GM18508 (cell line): Measurements from ENCODE around the gene CLEC5A.
"Not testable (repeated sequence)": the region's sequence is repeated elsewhere in the genome, so short reads cannot be mapped to it uniquely, and the experiment has no call there.

Experiments used
- ATAC-seq: cut with Tn5 transposase; IDR thresholded peaks from one replicate; pipeline ENCODE4 v1.9.1; 2021; ENCODE audit warnings: moderate number of reproducible peaks; ENCODE audit not compliant: insufficient read depth, unreplicated experiment

Gene CLEC5A

DNA sequence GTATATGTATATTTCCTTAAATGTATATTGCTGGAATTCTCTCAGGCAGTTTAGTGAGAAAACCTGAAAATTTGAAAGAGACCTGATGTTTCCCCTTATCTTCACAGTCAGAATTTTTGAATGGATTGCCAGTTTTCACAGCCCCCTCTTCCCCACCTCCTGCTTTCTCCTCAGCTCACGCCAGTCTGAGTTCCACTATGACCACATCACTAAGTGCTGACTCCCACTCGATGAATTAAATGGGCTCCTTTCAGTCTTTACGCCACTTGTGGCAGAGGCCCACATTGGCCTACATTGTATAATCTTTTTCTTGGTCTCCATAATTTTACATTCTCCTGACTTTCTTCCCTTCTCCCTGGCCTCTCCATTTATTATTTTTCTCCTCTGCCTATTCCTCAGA is 3.1 kb upstream of the CLEC5A start:
- no peak for ATAC-seq

DNA sequence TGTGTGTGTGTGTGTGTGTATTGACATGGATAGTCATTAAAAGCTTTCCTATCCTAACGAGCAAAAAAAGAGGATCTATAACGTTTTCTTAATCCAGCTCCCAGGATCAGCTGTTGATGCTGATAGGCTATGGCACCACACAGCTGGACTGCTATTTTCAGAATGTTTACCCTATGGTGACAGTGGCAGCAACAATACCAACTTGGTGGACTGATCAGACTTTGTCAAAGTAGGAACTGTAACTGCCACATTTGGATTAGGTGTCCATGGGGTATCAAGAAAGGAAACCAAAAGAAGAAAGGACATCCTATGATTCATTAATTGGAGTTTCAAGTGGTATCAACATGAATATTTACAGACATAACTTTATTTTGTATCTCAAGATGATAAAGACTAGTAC is 2.7 kb upstream of the CLEC5A start:
- no peak for ATAC-seq

DNA sequence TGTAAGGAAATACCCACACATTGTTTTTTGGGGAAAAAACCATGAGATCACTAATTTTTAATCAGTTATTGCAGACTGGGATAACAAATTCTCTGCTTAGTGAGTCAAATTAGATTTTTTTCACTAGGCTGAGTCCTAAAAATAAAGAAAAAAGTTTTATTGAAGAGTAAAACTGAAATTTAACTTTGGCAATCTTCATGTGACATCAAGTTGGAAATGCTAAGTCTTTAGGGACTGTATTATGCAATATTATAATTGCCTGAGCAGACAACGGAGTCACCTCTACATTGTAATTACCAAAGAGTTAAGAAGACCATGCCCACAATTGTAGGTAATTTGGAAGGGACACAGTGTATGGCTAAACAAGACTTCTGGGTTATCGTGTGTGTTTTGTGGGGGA is 2.2 kb upstream of the CLEC5A start:
- ATAC-seq = no peak

DNA sequence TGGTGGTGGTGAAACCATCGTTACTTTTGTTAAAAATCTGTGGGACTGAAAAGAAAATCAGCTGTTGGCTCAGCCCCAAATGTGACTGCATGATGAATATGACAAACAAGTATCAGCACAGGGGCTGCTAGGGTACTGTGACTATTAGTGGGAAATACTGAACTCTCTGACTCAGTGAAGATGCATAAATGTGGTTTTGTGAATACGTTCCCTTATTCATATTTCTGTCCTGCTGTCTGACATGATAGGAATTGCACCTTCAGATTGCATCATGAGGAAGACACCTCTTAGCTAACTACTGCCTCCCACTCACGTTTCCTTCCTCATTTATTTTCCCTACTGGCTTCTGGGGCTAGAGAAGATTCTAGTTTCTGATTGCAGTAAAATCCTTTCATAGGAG is 1.4 kb downstream of the CLEC5A start:
- no peak for ATAC-seq

DNA sequence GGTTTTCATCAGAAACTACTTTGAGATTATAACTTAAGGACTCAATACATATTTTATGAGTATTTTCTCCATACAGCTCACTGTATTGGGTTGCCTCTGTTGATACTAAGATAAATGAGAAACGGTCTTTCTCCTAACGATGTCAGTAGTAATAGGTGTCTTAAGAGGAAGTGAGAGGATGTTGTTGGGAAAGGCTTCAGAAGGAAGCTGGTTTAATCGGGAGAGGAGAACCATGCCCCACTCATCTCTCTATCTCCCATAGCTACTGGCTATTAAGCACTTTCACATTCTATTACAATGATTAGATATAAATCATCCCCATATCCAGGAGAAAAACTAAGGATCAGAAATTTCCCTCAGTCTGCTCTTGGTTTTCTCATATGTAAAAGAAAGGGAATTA is 2.0 kb downstream of the CLEC5A start:
- ATAC-seq = no peak

DNA sequence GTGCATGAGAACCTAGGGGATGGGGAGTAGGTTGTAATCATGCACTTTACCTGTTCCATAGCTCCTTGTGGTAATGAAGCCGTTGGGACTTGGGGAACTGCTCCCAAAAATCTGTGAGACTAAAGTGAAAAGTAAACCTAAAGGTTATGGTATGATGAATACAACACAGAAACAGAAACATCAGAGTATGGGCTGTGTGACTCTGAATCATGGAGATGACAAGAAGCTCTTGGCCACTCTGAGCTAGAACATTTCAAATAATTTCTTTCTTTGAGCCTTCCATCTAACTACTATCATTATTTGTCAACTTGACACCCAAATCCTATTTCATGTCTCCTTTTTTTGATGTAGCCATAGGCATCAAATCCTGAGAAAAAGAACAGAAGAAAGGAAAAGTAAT is 2.9 kb downstream of the CLEC5A start:
- no peak for ATAC-seq

DNA sequence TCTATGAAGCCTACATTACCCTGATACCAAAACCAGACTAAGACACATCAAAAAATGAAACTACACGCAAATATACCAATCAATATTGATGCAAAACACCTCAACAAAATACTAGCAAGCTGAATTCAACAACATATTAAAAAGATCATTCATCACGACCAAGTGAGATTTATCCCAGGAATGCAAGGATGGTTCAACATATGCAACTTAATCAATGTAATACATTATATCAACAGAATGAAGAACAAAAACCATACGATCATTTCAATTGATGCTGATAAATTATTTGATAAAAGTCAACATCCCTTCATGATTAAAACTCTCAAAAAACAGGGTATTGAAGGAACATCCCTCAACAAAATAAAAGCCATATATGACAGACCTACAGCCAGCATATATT is 5.7 kb downstream of the CLEC5A start:
- no peak for ATAC-seq

DNA sequence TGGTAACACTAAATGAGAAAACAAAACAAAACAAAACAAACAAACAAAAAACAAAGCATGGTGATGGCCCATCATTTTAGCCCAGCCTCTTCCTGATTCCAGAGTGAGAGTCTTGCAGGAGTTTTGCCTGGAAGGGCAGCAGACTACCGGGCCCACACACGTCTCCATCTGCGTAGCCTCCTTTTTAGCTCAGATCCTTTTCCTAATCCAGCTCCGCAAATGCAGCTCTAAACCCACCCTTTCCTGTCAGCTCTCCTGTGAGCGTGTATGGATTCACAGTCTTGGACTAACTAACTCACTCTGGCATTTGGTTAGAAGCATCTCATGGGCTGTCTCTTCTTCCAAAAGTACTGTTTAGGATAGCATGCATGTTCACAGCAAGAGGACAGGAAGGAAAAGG is 16.6 kb downstream of the CLEC5A start:
- no peak for ATAC-seq

DNA sequence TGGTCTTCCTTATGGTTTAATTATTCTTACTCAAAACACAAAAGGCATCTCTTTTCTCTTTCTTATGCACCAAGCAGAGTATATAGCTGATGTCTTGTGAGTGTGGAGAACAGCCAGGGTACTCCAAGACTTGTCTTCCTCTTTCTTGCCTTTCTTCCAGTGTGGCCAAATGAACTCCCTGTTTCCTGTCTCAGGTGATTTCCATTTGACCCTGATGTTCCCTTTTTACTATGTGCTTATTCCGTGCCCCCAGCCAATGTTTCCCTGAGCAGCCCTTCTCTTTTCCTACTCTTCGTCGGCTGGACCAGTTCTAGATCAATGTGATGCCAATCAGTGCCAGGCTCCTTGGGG is 18.0 kb downstream of the CLEC5A start:
- ATAC-seq = no peak

DNA sequence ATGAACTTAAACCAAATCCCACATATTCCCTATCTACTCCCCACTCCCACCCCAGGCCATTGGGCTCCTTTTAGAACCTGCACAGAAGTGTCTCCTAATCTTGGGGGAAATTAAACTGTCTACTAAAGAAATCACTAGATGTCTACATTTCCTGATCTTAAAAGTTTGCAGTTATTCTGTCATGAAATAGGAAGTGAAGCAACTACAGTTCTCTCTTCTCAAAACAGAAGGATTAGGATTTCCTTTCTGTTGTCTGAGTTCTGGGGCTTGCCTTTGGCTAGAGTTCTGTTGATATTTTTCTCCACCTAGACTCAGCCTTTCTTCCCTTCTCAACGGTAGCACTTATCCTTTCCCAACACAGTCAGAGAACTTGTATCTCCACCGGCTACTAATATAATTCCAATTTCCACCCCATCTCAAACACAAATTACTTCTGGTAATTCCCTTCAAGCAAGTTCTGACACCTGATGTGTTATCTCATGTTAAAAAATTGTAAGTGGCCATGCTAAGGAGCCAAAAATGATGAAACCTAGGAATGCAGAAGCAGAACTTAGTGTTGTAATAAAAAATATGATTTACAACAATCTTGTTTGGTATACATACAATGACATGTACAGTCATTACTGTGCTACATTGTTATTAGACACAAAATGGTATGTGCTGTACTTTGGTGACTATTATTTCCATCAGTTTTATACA is 18.5 kb downstream of the CLEC5A start:
- no peak for ATAC-seq

DNA sequence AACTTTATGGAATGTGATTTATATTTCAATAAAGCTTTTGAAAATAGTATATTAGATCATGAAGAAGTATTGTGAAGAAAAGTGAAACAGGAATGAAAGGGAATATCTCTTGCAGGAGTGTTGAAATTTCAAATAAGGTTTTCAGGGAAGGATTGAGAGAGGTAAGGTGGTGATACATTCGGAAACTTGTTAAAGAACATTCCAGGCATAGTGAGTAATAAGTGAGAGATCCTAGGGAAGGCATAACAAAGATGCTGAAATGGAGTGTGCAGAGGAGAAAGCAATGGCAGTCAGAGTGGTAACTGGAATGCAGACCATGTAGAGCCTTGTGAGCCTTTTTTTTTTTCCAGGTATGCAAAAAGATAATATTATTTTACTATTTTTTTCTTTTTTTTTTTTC is 26.5 kb downstream of the CLEC5A start:
- no peak for ATAC-seq

DNA sequence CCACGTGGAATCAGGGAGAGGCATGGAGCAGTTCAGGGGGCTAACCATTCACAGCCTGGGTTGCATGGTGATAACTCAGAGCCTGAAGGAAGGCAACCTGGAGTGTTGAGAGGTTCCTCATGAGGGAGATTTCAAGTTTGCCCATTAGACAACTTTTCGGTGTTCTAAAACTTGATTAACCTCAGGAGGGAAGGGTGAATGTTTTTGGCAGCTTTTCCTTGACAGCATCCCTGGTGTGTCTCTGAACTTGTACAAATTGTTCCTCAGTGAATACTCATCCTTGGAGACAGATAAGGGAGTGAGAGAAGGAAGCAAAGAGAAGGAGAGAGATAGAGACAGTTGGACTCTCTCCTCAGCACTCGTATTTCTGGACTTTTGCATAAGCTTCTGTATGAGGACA is 30.7 kb downstream of the CLEC5A start, which contains the start of gene OR9A4:
TSS of gene OR9A4 (plus strand) at position 301 of the 400 bp plus-strand sequence. CDS start 2,477 bp downstream, outside the sequence.
- no peak for ATAC-seq

DNA sequence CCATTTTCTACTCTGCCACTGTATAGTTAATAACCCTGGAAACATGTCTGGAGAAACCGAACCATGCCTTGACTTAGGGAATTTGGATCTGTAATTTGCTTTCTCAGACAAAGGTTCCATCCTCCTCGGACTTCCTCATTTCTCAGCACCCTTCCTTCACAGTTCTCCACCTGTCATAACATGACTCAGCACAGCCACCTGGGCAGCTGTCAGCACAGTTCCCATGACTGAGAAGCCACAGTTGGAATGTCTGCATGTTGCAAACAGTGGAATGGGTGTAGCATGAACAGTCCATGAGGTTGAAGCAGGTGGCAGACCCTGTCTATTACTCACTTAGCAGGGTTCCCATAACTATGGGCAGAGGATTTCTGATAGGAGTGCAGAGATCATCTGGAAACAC is 31.2 kb downstream of the CLEC5A start:
- ATAC-seq = peak; percentile 46

DNA sequence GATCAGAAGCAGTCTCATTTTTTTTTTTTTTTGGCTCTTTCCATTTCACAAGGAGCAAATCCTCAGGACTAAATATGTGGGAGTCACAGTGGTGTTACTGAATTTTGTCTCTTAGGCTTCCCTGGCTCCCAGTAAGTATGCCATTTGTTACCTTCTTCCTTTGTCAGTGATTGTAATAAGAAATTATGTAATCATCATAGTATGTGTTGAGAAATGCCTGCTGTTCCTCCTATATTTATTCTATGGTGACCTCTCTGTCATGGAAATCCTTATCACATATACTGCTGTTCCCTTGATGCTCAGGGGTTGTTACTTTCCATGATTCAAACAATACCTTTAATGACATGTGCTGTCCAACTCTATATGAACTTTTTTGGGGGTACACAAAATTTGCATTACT is 35.4 kb downstream of the CLEC5A start:
- ATAC-seq = no peak

DNA sequence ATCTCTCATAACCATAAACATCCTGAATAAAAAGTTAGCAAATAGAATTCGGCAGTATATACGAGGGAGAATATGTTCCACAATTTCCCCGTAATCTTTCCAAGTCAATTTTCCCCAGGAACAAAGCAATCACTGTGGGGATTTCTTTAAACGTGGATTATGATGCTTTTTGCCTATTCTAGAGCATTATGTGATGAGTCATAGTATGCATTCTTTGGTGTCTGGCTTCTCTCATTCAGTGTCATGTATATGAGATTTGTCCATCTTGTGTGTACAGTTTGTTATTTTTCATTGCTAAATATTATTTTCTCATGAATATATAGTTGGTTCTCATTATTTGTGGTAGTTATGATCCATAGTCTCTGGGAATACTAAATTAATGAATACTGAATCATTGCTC is 40.5 kb downstream of the CLEC5A start:
- ATAC-seq = no peak

DNA sequence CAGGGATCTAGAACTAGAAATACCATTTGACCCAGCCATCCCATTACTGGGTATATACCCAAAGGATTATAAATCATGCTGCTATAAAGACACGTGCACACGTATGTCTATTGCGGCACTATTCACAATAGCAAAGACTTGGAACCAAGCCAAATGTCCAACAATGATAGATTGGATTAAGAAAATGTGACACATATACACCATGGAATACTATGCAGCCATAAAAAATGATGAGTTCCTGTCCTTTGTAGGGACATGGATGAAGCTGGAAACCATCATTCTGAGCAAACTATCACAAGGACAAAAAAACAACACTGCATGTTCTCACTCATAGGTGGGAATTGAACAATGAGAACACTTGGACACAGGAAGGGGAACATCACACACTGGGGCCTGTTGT is 47.4 kb downstream of the CLEC5A start:
- not testable (repeated sequence) for ATAC-seq

DNA sequence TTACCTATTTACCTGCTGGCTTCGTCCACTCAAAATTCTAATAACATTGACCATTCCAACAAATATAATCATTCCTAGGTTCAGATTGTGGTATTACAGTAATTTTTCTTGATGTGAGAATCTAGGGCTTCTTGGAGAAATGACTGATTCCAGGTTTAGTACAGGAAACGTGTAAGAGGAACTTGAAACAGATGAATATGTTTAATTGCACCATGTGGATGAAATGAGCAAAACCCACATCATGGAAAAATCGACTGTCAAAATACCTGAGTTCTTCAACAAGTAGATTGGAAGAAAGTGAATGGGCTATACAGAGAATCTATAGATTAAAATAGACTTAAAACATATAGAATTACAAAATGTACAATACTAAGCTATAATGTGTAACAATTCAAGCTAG is 55.4 kb downstream of the CLEC5A start:
- ATAC-seq = no peak

DNA sequence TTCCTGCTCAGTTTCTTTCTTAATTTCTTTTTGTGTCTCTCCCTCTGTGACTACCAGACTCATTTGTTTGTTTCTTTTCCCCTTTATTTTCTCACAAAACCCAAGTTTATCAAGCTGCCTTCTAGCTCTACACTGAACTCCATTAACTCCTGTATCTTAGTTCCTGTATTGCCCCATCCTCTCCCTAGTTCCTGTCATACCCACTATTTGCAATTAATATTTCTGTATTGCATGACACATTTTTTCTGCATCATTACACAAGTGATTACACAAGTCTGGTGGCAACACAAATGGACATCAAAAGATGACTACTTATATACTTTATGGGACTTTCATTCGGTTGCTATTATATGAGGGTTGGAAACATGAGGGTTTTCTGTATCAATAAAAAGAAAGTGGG is 57.5 kb downstream of the CLEC5A start:
- no peak for ATAC-seq

DNA sequence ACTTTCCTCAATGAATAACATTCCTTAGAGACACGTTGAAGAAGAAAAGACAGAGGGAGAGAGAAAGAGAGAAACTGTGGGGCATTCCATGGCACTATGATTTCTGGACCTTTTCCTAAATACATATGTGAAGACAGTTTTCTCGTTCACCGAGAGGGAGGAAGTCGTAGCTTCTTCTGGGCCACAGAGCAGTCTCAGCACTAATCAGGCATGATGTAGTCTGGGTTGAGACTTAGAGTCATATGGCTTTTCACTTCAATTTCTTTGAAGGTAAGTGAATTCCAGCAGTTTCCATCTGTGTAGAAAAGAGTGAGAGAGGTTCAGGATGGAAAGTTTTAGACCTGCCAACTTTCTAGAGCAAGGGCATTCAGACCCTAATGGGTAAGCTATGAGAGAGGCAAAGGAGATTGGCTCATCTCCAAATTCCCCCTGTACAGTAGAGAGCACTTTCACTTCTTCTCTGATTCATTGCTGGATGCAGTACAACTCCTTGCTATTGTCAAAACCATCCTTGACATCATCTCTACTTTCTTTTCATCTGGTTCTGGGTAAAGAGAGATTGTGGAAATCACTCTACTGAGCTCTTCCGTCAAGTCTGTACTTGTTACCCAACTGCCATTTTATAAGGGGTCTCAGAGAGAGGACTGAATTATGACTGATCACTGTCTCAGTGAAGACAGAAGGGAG is 62.1 kb downstream of the CLEC5A start:
- peak; percentile 83 for ATAC-seq

DNA sequence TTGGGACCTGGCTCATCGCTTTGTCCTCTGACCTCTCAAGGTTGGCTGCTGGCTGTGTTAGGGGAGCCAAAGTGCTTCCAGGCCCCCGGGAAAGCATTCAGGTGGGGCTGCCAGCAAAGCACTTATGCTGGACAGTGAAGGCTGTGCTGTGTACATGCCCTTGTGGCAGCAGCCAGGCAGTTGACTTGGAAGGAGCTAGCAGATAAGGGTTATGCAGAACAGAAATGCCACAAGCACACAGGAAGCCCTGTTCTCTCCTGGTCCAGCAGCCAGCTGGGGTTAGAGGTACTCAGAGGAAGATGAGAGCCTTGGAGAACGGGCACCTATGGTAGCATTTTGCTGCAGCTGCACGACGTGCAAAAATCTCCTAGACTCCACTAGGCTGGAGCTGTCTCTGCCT is 65.8 kb downstream of the CLEC5A start:
- ATAC-seq = no peak

DNA sequence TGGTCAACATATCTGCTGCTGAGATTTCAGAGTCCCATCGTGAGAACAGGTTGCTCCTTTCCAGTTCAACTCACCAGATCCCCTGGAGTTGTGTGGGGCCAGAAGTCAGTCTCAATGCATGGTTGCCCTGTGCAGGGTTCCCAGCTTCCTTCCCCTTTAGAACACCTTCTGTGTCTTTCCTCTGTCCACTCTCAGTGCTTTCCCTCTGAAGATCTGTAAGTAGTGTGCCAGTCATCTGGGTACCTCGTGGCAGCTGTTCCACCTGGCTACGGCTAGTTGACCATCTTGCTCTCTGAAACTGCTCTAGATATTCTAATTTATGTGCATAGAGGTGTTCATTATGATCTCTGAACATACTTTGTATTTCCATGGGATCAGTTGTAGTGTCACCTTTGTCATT is 69.4 kb downstream of the CLEC5A start:
- no peak for ATAC-seq
